Panc1 (cell line): ENCODE data around the gene ACSS1. TPM values are rescaled to one million over a fixed set of nuclear protein-coding genes. Genes with fewer than 3 reads are reported as not detected.

ENCODE experiments used
- ATAC-seq: fragments of 200-7000 bp; cut with Tn5 transposase; 2 replicates; pipeline ENCODE4 v1.9.1; 2020; ENCODE audit warnings: mild to moderate bottlenecking, moderate library complexity
- BruUV-seq: library from RNA; stranded (reverse); fragments of 400-500 nt; replicated peaks from 2 replicates; lab custom pipeline; 2021; lab: Mats Ljungman, UMichigan
- CTCF ChIA-PET: fragments of 300-600 bp; sonication (Branson Sonifier 250); formaldehyde crosslinking; loops from one replicate; lab custom pipeline; 2022; ENCODE audit warnings: antibody characterized with exemption; lab: Charles Lee
- POLR2A ChIA-PET: fragments of 300-600 bp; sonication (Branson Sonifier 250); formaldehyde crosslinking; loops from one replicate; lab custom pipeline; 2022; ENCODE audit warnings: antibody characterized with exemption; lab: Charles Lee
- DNase-seq: peaks from one replicate; pipeline ENCODE4 v3.0.0-alpha.2; 2010; ENCODE audit warnings: low read depth, low spot score
- H3K27ac ChIP-seq: 2 replicates; pipeline ENCODE4 v1.5.1; 2011; ENCODE audit warnings: mild to moderate bottlenecking, low read length, inconsistent platforms
- H3K27me3 ChIP-seq: fragments of 200-500 bp; sonication (Bioruptor generic); 2 replicates; pipeline ENCODE4 v1.6.0; 2014; ENCODE audit warnings: low read length, inconsistent platforms; ENCODE audit not compliant: control insufficient read depth, insufficient read depth
- H3K36me3 ChIP-seq: fragments of 200-500 bp; sonication (Bioruptor generic); 2 replicates; pipeline ENCODE4 v1.5.1; 2014; ENCODE audit warnings: inconsistent platforms, mild to moderate bottlenecking, low read length, moderate library complexity; ENCODE audit not compliant: control insufficient read depth, insufficient read depth
- H3K4me1 ChIP-seq: 2 replicates; pipeline ENCODE4 v1.5.1; 2011; ENCODE audit warnings: inconsistent platforms, mild to moderate bottlenecking, low read length, moderate library complexity; ENCODE audit not compliant: control insufficient read depth, insufficient read depth
- H3K4me3 ChIP-seq, 2 experiments: 2 replicates each; pipeline ENCODE4 v1.5.1; 2011 to 2012; ENCODE audit warnings: low read depth in 2 of 2, low read length in 2 of 2, mild to moderate bottlenecking in 2 of 2, inconsistent platforms in 1 of 2, moderate library complexity in 1 of 2
- H3K9me3 ChIP-seq: fragments of 200-500 bp; sonication (Bioruptor generic); 2 replicates; pipeline ENCODE4 v1.5.1; 2014; ENCODE audit warnings: low read depth, mild to moderate bottlenecking, inconsistent platforms, low read length, moderate library complexity; ENCODE audit not compliant: control insufficient read depth, insufficient read depth
- POLR2AphosphoS5 ChIP-seq: IDR thresholded peaks from 2 replicates; pipeline ENCODE4 v1.6.1; 2012; ENCODE audit warnings: mild to moderate bottlenecking, low read depth, low read length, moderate library complexity
- REST ChIP-seq, 2 experiments: IDR thresholded peaks; 2 replicates each; pipeline ENCODE4 v1.6.1; 2011 to 2012; ENCODE audit warnings: low read depth in 2 of 2, control low read depth in 1 of 2, low read length in 1 of 2, mild to moderate bottlenecking in 1 of 2, moderate library complexity in 1 of 2; ENCODE audit not compliant: insufficient read depth in 1 of 2
- SIN3A ChIP-seq: IDR thresholded peaks from 2 replicates; pipeline ENCODE4 v1.6.1; 2012; ENCODE audit warnings: low read depth, mild to moderate bottlenecking, low read length, moderate library complexity, borderline replicate concordance; ENCODE audit not compliant: insufficient read depth
- TCF7L2 ChIP-seq: IDR thresholded peaks from 2 replicates; pipeline ENCODE4 v1.6.1; 2011; ENCODE audit warnings: mild to moderate bottlenecking, low read depth, low read length, inconsistent platforms
- in situ Hi-C: cut with HindIII; loops from 2 replicates; pipeline ENCODE4 v1.10.0; 2016; ENCODE audit warnings: low sequenced_read_pairs, low pct_unique_long_range_greater_than_20kb
- intact Hi-C: fragments of 100-400 bp; cut with micrococcal nuclease; formaldehyde crosslinking; loops from one replicate; pipeline ENCODE4 v1.10.0; 2022; ENCODE audit not compliant: unreplicated experiment
- total RNA-seq: library from RNA; stranded (reverse); gene quantifications from one replicate; pipeline ENCODE4 v1.2.1, GENCODE V29; 2021; ENCODE audit not compliant: unreplicated experiment
- TF ChIP-seq, protein P1 (sequence below): fragments of 450-650 bp; IDR thresholded peaks from 2 replicates; pipeline ENCODE4 v1.5.1; 2017; ENCODE audit warnings: mild to moderate bottlenecking

Gene ACSS1
- total RNA-seq, 1 experiment from 2014 or later = 32.2 TPM

- ChIA-PET POLR2A (no interaction called here), CTCF (no interaction called here)
- Histone ChIP-seq H3K27ac (no peak overlapping the region), H3K9me3 (no peaks in the 10 kb centered on the region), H3K4me3 (no peak overlapping the region), H3K36me3 (peaks cover 13% of the 10 kb centered on the region), H3K4me1 (no peaks in the 10 kb centered on the region), H3K27me3 (no peaks in the 10 kb centered on the region)
- TF ChIP-seq, protein P1, sequence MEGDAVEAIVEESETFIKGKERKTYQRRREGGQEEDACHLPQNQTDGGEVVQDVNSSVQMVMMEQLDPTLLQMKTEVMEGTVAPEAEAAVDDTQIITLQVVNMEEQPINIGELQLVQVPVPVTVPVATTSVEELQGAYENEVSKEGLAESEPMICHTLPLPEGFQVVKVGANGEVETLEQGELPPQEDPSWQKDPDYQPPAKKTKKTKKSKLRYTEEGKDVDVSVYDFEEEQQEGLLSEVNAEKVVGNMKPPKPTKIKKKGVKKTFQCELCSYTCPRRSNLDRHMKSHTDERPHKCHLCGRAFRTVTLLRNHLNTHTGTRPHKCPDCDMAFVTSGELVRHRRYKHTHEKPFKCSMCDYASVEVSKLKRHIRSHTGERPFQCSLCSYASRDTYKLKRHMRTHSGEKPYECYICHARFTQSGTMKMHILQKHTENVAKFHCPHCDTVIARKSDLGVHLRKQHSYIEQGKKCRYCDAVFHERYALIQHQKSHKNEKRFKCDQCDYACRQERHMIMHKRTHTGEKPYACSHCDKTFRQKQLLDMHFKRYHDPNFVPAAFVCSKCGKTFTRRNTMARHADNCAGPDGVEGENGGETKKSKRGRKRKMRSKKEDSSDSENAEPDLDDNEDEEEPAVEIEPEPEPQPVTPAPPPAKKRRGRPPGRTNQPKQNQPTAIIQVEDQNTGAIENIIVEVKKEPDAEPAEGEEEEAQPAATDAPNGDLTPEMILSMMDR = no peak
- TF ChIP-seq TCF7L2 = no peak
- no peak for TF ChIP-seq REST (IDR thresholded peaks at IDR 0.05; ENCODE audit: insufficient read depth in 1 of 2, low read depth in 2 of 2, low read length in 1 of 2)
- no peak for TF ChIP-seq POLR2AphosphoS5
- TF ChIP-seq SIN3A = no peak
- no peak for DNase-seq
- intact Hi-C loops (no loop called here), in situ Hi-C loops (no loop called here)
- no peak for ATAC-seq
- no TSS peak for BruUV-seq
These were observed 88.5 kb downstream of the ACSS1 start for GRCh38 chr20:24969186-24970029.

- peaks cover 14% of the 10 kb centered on the region for H3K36me3 ChIP-seq
- H3K9me3 ChIP-seq = no peaks in the 10 kb centered on the region
- intact Hi-C loops (no loop called here), in situ Hi-C loops (no loop called here)
- no peak overlapping the region for H3K4me3 ChIP-seq
- ChIA-PET POLR2A (no interaction called here), CTCF (no interaction called here)
- H3K27me3 ChIP-seq = no peaks in the 10 kb centered on the region
- no peak for ATAC-seq
- BruUV-seq = no TSS peak
- no peak overlapping the region for H3K27ac ChIP-seq
- TF ChIP-seq TCF7L2 = no peak
- TF ChIP-seq REST (IDR thresholded peaks at IDR 0.05; ENCODE audit: insufficient read depth in 1 of 2, low read depth in 2 of 2, low read length in 1 of 2) = no peak
- TF ChIP-seq SIN3A = no peak
- no peak for TF ChIP-seq POLR2AphosphoS5
- TF ChIP-seq, protein P1 = no peak
- no peak for DNase-seq
- H3K4me1 ChIP-seq = no peaks in the 10 kb centered on the region
These were observed 89.6 kb downstream of the ACSS1 start for GRCh38 chr20:24968278-24968800.
